ENCODE measurements around the gene MAPK1. TPM values are rescaled to one million over a fixed set of nuclear protein-coding genes. Genes with fewer than 3 reads are reported as not detected.

Gene MAPK1
- total and polyA plus RNA-seq, 7 experiments from 2014 or later: 58.3 to 120 (median 97.0) TPM

- Mint-ChIP-seq H3K27ac (peak overlapping the region; percentile 92 to 98 (median 97)), H3K9me3 (no peaks in the 10 kb centered on the region), H3K4me3 (peak overlapping the region; percentile 73 to 86 (median 76)), H3K36me3 (peaks cover 0 to 14% (median 7%) of the 10 kb centered on the region in 5 donors), H3K4me1 (peaks cover 44 to 82% (median 65%) of the 10 kb centered on the region in 7 donors), H3K27me3 (no peaks in the 10 kb centered on the region)
- DNase-seq (peak in 8 of 9 donors; percentile 16 to 83 (median 74)), ATAC-seq (peak; percentile 95)
- H3K9me3 ChIP-seq (ENCODE audit: control insufficient read depth in 2 of 3, low read length in 3 of 3): no peaks in the 10 kb centered on the region
- H3K4me3 ChIP-seq (ENCODE audit: low read length): peak overlapping the region; percentile 0
- CTCF ChIA-PET: interaction anchor here (0.7 kb wide), 1 partner anchor 188 kb away, joined by 4 read pairs; no protein-coding TSS in a partner anchor
- no peaks in the 10 kb centered on the region for H3K27me3 ChIP-seq (ENCODE audit: control insufficient read depth in 2 of 2, insufficient read depth in 2 of 2, low read length in 2 of 2)
- POLR2A ChIA-PET: interaction anchor here (1.0 to 1.2 kb wide), 2 partner anchors 45 to 50 kb away, joined by 3 read pairs; partner anchors contain the start of gene MAPK1
- peak overlapping the region; percentile 68 for H3K27ac ChIP-seq (ENCODE audit: low read depth, low read length)
- intact Hi-C loops (cut with micrococcal nuclease): loop anchor here in 1 of 2 donors (1.0 to 5.0 kb wide), 3 partner anchors 50 to 160 kb away; partner anchors contain the start of genes MAPK1 and YPEL1
- H3K36me3 ChIP-seq (ENCODE audit: control insufficient read depth in 2 of 3, insufficient read depth in 3 of 3, low read length in 3 of 3): no peaks in the 10 kb centered on the region
- peaks cover 39 to 40% of the 10 kb centered on the region in 2 donors for H3K4me1 ChIP-seq (ENCODE audit: control insufficient read depth in 2 of 2, insufficient read depth in 2 of 2, low read length in 2 of 2)
These were observed 50.5 kb downstream of the MAPK1 start for GRCh38 chr22:21816787-21817496.

DNA sequence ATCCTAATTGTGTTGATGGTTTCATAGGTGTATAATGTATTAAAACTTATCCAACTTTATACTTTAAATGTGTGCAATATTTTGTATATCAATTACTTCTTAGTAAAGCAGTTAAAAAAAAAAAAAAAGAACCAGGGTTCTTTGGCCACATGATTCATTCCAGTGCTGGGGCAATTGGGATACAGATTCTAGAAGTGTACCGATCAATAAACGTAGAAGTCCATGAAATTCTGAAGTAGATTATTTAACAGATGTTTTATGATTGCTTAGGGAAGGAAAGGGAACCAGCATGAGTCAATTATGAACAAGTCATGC is 51.0 kb downstream of the MAPK1 start:
- H3K4me3 ChIP-seq (ENCODE audit: low read length): no peak overlapping the region
- no peaks in the 10 kb centered on the region for H3K36me3 ChIP-seq (ENCODE audit: control insufficient read depth in 2 of 3, insufficient read depth in 3 of 3, low read length in 3 of 3)
- H3K4me1 ChIP-seq (ENCODE audit: control insufficient read depth in 2 of 2, insufficient read depth in 2 of 2, low read length in 2 of 2): peaks cover 39 to 40% of the 10 kb centered on the region in 2 donors
- ChIA-PET POLR2A (interaction anchor here (1.0 to 1.2 kb wide), 2 partner anchors 45 to 51 kb away, joined by 3 read pairs; partner anchors contain the start of gene MAPK1), CTCF (no interaction called here)
- intact Hi-C loops (cut with micrococcal nuclease): loop anchor here in 1 of 2 donors (1.0 to 5.0 kb wide), 3 partner anchors 51 to 159 kb away; partner anchors contain the start of genes MAPK1 and YPEL1
- Mint-ChIP-seq H3K27ac (peak overlapping the region; percentile 92 to 98 (median 97)), H3K4me1 (peaks cover 40 to 82% (median 61%) of the 10 kb centered on the region in 7 donors), H3K4me3 (peak overlapping the region; percentile 73 to 86 (median 76)), H3K36me3 (peaks cover 0 to 14% (median 7%) of the 10 kb centered on the region in 5 donors), H3K9me3 (peaks cover 0 to 3% (median 0%) of the 10 kb centered on the region in 11 donors), H3K27me3 (no peaks in the 10 kb centered on the region)
- no peak for DNase-seq
- ATAC-seq: no peak
- peak overlapping the region; percentile 68 for H3K27ac ChIP-seq (ENCODE audit: low read depth, low read length)
- no peaks in the 10 kb centered on the region for H3K27me3 ChIP-seq (ENCODE audit: control insufficient read depth in 2 of 2, insufficient read depth in 2 of 2, low read length in 2 of 2)
- no peaks in the 10 kb centered on the region for H3K9me3 ChIP-seq (ENCODE audit: control insufficient read depth in 2 of 3, low read length in 3 of 3)

- H3K4me1 ChIP-seq (ENCODE audit: control insufficient read depth in 2 of 2, insufficient read depth in 2 of 2, low read length in 2 of 2): peaks cover 39 to 40% of the 10 kb centered on the region in 2 donors
- H3K36me3 ChIP-seq (ENCODE audit: control insufficient read depth in 2 of 3, insufficient read depth in 3 of 3, low read length in 3 of 3): no peaks in the 10 kb centered on the region
- peaks cover 0 to 3% (median 0%) of the 10 kb centered on the region in 11 donors for H3K9me3 Mint-ChIP-seq
- intact Hi-C loops (cut with micrococcal nuclease): loop anchor here in 1 of 2 donors (1.0 to 5.0 kb wide), 3 partner anchors 51 to 159 kb away; partner anchors contain the start of genes MAPK1 and YPEL1
- H3K4me1 Mint-ChIP-seq: peaks cover 37 to 79% (median 57%) of the 10 kb centered on the region in 7 donors
- no peaks in the 10 kb centered on the region for H3K27me3 Mint-ChIP-seq
- CTCF ChIA-PET: interaction anchor here (0.6 to 1.0 kb wide), 2 partner anchors 14 to 1018 kb away, joined by 3 read pairs; no protein-coding TSS in a partner anchor
- ATAC-seq: no peak
- H3K4me3 ChIP-seq (ENCODE audit: low read length): no peak overlapping the region
- H3K36me3 Mint-ChIP-seq: peaks cover 0 to 13% (median 4%) of the 10 kb centered on the region in 5 donors
- no peaks in the 10 kb centered on the region for H3K27me3 ChIP-seq (ENCODE audit: control insufficient read depth in 2 of 2, insufficient read depth in 2 of 2, low read length in 2 of 2)
- peak overlapping the region; percentile 68 for H3K27ac ChIP-seq (ENCODE audit: low read depth, low read length)
- DNase-seq: no peak
- H3K4me3 Mint-ChIP-seq: peak overlapping the region in 8 of 10 donors; percentile 30 to 86 (median 73)
- peak overlapping the region; percentile 92 to 98 (median 97) for H3K27ac Mint-ChIP-seq
- POLR2A ChIA-PET: interaction anchor here (0.7 to 1.2 kb wide), 3 partner anchors 45 to 51 kb away, joined by 3 to 5 read pairs (median 3); partner anchors contain the start of gene MAPK1
- H3K9me3 ChIP-seq (ENCODE audit: control insufficient read depth in 2 of 3, low read length in 3 of 3): no peaks in the 10 kb centered on the region
These were observed 51.5 kb downstream of the MAPK1 start for GRCh38 chr22:21815958-21816357.

- intact Hi-C loops (cut with micrococcal nuclease): loop anchor here in 1 of 2 donors (5.0 kb wide), 1 partner anchor 158 kb away; no protein-coding TSS in a partner anchor
- Mint-ChIP-seq H3K9me3 (peaks cover 0 to 3% (median 0%) of the 10 kb centered on the region in 11 donors), H3K4me3 (peak overlapping the region in 1 of 10 donors; percentile 34), H3K27ac (peak overlapping the region in 6 of 9 donors; percentile 16 to 98 (median 50)), H3K27me3 (no peaks in the 10 kb centered on the region), H3K4me1 (peaks cover 37 to 79% (median 56%) of the 10 kb centered on the region in 7 donors), H3K36me3 (peaks cover 0 to 13% (median 6%) of the 10 kb centered on the region in 5 donors)
- H3K27ac ChIP-seq (ENCODE audit: low read depth, low read length): no peak overlapping the region
- ChIA-PET POLR2A (interaction anchor here (0.7 to 1.2 kb wide), 2 partner anchors 45 to 52 kb away, joined by 3 to 5 read pairs; partner anchors contain the start of gene MAPK1), CTCF (interaction anchor here (0.6 to 1.0 kb wide), 2 partner anchors 14 to 1018 kb away, joined by 3 read pairs; no protein-coding TSS in a partner anchor)
- DNase-seq (no peak), ATAC-seq (no peak)
- no peak overlapping the region for H3K4me3 ChIP-seq (ENCODE audit: low read length)
- H3K36me3 ChIP-seq (ENCODE audit: control insufficient read depth in 2 of 3, insufficient read depth in 3 of 3, low read length in 3 of 3): no peaks in the 10 kb centered on the region
- peaks cover 39% of the 10 kb centered on the region in 2 donors for H3K4me1 ChIP-seq (ENCODE audit: control insufficient read depth in 2 of 2, insufficient read depth in 2 of 2, low read length in 2 of 2)
- no peaks in the 10 kb centered on the region for H3K9me3 ChIP-seq (ENCODE audit: control insufficient read depth in 2 of 3, low read length in 3 of 3)
- no peaks in the 10 kb centered on the region for H3K27me3 ChIP-seq (ENCODE audit: control insufficient read depth in 2 of 2, insufficient read depth in 2 of 2, low read length in 2 of 2)
These were observed 52.1 kb downstream of the MAPK1 start for GRCh38 chr22:21815357-21815756.

- Histone ChIP-seq H3K27ac (ENCODE audit: low read depth, low read length) (no peak overlapping the region), H3K4me1 (ENCODE audit: control insufficient read depth in 2 of 2, insufficient read depth in 2 of 2, low read length in 2 of 2) (peaks cover 11 to 17% of the 10 kb centered on the region in 2 donors)
These were observed 55.5 kb downstream of the MAPK1 start for GRCh38 chr22:21811982-21812381.

More at GRCh38 chr22:21811982-21812381, 55.5 kb downstream of the MAPK1 start:
- POLR2A ChIA-PET: no interaction called here
- DNase-seq (no peak), ATAC-seq (no peak)
- H3K9me3 Mint-ChIP-seq: peaks cover 0 to 3% (median 0%) of the 10 kb centered on the region in 11 donors
- H3K27ac Mint-ChIP-seq: no peak overlapping the region
- peaks cover 0 to 14% (median 9%) of the 10 kb centered on the region in 5 donors for H3K36me3 Mint-ChIP-seq
- no peaks in the 10 kb centered on the region for H3K27me3 Mint-ChIP-seq
- intact Hi-C loops (cut with micrococcal nuclease): no loop called here
- H3K4me3 Mint-ChIP-seq: no peak overlapping the region
- H3K4me1 Mint-ChIP-seq: peaks cover 25 to 63% (median 45%) of the 10 kb centered on the region in 7 donors
- Histone ChIP-seq H3K36me3 (ENCODE audit: control insufficient read depth in 2 of 3, insufficient read depth in 3 of 3, low read length in 3 of 3) (peaks cover 0 to 11% (median 2%) of the 10 kb centered on the region in 3 experiments), H3K27me3 (ENCODE audit: control insufficient read depth in 2 of 2, insufficient read depth in 2 of 2, low read length in 2 of 2) (no peaks in the 10 kb centered on the region), H3K9me3 (ENCODE audit: control insufficient read depth in 2 of 3, low read length in 3 of 3) (no peaks in the 10 kb centered on the region), H3K4me3 (ENCODE audit: low read length) (no peak overlapping the region)
- CTCF ChIA-PET: no interaction called here

All from naive thymus-derived CD4-positive, alpha-beta T cell (primary cell).